ENCODE measurements around the gene EML6.
"Not testable (repeated sequence)": the region's sequence is repeated elsewhere in the genome, so short reads cannot be mapped to it uniquely, and the experiment has no call there.

Gene EML6

GRCh38 chr2:54969295-54969939 lies 246.0 kb downstream of the EML6 start:
- DNase-seq, result peak; percentile 40

GRCh38 chr2:54969940-54970338 lies 246.5 kb downstream of the EML6 start:
- DNase-seq, result no peak

DNA sequence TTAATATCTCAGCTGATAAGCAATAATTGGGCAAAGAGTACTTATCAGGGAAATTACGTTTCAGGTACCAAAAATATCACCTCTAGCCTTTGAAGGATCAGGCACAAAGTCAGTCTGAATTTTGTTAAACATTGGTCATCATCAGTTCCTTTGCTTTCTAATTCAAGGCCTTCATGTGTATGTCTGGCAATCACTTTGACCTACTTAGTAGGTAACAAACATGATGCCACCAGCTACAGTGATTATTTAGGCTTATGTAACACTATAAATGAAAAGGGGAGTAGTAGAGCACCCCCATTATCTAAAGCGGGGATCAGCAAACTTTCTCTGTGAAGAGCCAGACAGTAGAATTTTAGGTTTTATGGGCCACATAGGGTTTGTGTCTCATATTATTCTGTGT lies 251.7 kb downstream of the EML6 start:
- no peak for DNase-seq

DNA sequence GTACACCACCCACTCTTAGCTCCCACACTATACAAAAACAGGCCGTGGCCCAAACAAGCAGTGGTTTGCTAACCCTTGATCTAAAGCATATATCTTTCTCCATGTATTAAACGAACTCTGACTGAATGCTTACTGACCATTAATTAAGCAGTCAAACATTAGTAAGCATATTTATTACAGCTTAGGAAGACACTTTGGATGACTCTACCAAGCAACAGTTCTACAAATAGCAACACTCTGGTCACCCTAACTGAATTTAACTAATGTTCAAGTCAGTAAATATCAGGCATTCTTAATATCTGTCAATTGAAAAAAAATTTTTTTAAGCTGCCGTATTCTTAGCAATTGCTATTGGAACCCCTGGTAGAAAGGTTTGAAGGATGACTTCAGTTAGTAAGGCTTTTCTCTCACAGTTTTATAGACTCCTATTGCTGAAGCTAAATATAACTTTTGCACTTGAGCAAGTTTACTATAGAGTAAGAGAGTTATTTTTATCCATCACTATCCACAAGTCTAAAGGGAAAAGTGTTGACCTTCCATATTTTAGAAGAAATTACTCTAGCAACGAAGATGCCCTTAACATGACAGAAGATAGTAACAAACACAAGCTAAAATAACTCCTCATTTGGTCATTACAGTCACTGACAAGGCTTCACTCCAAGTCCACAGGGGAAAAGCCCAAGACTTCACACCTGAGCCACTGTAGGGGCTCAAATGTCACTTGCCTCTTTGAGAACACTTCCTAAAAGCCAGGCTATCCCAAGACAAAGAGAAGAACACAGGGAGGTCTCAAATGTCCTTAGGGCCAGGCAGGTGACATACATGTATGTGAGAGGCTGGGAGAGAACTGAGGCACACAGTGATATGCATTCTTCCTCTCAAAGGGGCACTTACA lies 252.4 kb downstream of the EML6 start:
- DNase-seq, result no peak

DNA sequence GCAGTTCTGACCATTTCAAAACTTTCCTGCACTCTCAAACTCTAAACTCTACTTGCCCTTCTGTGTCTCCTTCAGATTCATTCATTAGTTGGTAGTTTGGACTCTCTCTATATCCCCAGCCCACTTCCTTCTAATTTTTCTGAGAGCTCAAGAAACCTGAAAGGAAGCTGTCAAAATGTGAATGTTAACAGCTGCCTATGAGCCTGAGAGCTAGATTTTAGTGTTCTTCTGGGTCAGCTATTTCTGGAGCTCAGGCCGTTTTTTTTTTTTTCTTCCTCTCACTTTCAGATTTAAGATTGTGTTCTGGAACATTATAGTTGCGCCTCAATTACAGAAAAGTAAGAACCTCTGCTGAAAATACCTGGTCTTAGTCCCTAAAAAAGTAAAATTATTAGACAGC lies 253.7 kb downstream of the EML6 start:
- no peak for DNase-seq

GRCh38 chr2:54979321-54980044 lies 256.0 kb downstream of the EML6 start:
- no peak for DNase-seq

- no peak for DNase-seq
Measured at GRCh38 chr2:54981385-54981784, 257.9 kb downstream of the EML6 start.

GRCh38 chr2:54983345-54984220 lies 260.1 kb downstream of the EML6 start:
- no peak for DNase-seq

GRCh38 chr2:54984476-54984875 lies 261.0 kb downstream of the EML6 start:
- no peak for DNase-seq

GRCh38 chr2:54986264-54986663 lies 262.8 kb downstream of the EML6 start:
- DNase-seq, result no peak

DNA sequence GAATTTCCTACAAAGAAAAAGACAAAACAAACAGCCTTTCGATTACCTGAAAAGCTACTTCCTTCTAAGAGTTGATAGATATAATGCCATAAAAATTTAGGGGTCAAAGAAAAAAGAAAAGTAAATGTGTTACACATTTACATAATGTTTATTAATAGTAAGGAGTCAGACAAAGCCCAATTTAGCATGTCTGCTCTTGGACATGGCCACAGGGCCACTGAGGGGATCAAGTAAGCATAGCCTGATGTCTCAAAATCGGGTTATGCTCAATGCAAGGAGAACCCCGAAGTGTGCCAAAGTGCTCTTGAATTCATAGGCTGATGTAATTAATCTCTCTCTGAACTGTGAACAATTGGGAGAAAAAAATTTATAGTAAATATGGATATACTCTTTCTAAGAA lies 265.1 kb downstream of the EML6 start:
- DNase-seq, result no peak

- not testable (repeated sequence) for DNase-seq
Measured at GRCh38 chr2:54990694-54991093, 267.2 kb downstream of the EML6 start.

GRCh38 chr2:54995553-54995952 lies 272.1 kb downstream of the EML6 start:
- DNase-seq, result no peak

GRCh38 chr2:54997826-54998225 lies 274.4 kb downstream of the EML6 start:
- no peak for DNase-seq

DNA sequence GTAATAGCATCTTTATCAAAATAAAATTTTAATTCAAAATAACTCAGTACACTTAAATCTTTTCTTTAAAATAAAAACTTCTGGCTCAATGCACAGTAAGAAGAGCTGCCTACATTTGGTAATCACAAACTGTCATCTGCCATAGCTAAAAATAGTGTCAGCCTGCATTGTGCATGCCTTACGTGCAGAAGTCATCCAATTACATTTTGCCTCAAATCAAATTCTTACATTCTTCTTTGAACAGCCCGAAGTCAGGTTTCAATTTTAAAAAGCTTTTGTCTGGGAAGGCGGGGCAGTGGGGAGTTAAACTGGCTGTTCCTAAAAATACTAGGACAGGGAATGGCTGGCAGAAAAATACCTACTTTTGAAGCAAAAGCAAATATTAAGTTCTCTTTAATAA lies 275.7 kb downstream of the EML6 start:
- DNase-seq, result no peak

DNA sequence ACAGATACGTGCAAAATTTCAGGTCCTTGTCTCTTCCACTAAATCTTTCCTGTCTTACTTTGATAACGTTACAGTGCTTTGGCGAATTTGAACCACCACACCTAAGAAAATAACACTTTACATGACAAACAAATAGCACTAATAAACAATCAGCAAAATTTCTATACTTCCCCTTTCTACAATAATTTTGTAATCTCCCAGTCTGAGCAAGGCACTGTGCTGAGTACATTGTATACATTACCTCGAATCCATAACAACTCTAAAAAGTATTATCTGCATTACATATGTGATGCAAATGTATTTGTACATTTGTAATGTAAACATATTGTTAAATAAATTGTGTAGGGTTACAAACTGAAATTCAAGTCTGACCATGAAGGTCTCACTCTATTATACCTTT lies 276.9 kb downstream of the EML6 start:
- no peak for DNase-seq

- no peak for DNase-seq
Measured at GRCh38 chr2:55001716-55002115, 278.3 kb downstream of the EML6 start.

DNA sequence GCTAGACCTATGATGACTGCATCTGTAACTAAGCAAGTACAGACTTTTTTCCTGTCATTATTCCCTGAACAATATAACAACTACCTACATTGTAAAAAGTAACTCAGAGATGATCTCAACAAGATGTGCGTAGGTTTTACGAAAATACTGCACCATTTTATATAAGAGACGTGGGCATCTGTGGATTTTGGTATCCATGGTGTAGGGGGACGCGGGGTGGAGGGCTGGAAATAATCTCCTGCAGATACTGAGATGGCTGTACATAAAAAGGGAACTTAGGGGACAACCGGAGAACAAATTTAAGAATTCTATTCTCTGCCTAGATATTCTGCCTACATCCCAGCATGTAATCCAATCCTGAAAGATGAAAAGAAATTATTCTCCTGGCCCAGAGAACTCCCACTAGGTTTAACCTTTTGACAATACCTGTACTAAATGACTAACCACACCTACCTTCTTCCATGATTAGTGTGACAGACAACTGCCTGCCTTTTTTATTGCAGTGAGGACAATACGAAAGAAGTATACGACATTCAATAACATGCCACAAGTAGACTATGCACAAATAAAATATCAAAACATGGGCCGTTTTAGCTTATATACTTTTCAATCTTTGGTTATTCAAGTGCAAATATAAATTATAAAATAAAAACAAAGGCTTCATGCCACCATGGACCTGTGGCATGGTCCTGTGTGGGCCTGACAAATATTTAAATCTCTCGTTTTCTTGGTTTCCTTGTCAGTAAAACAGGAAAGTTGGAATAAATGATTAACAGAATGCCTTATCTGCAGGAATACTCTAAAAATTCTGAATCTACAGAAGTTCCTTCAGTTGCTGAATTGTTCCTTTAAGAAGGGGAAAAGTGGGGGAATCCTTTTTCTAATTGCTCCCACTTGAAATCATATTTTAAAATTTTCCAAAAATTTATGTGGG lies 280.5 kb downstream of the EML6 start:
- no peak for DNase-seq

DNA sequence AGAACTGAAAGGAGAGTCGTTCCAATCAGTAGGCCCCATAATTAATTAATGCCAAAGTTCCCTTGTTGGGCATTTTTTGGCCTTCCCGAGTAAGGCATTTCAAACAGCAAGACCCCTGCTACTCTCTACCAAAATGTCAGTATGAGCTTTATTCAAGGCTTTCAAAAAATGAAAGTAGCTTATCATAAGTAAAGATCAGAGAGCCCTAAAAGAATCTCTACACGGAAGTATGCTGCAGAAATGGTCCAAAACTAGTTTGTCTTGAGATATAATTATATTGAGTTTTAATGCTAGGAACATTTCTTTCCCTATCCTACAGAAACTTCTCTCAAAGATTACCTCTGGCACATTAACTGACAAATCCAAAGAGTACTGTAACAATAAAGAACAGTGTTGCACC lies 282.8 kb downstream of the EML6 start:
- no peak for DNase-seq

DNA sequence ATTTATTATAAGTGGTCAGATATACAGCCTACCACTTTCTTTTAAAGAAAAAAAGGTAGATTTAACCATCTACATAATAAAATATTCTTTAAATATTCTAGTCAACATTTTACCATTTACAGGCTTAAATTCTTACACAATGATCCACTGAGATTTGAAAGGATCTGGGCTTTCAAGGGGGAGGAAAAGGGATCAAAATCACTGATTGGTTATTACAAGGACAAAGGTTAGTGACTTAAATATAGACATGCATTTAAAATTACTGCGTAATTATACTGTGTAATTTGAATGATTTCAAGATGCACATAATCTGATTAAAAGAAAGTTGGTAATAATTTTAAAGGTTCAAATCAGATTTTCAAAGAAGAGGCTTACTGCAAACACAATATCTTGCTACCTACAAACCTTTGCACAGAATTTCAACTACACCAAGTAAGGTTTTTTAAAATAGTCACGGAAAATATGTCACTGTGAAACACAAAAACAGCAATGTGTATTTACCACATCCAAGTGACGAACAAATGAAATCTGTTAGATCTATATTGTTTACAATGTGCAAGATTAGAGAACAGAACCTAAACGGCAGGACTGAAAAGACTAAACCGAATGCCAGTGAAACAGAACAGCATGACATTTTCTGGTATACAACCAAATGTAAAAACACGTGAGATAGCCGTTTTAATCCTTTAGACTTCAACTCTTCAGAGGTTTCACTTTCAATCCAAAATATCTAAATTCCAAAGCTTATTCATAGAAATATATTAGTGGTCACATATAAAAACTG lies 286.0 kb downstream of the EML6 start:
- no peak for DNase-seq

GRCh38 chr2:55010149-55010591 lies 286.7 kb downstream of the EML6 start:
- no peak for DNase-seq

Measured in NCI-H345 (cell line).